OCI-M2 (cell line): ENCODE data around the gene RP2.

ENCODE experiments used
- DNase-seq: peaks from one replicate; lab custom pipeline; 2025; ENCODE audit not compliant: unreplicated experiment; lab: John Stamatoyannopoulos, UW

RP2 gene

DNA sequence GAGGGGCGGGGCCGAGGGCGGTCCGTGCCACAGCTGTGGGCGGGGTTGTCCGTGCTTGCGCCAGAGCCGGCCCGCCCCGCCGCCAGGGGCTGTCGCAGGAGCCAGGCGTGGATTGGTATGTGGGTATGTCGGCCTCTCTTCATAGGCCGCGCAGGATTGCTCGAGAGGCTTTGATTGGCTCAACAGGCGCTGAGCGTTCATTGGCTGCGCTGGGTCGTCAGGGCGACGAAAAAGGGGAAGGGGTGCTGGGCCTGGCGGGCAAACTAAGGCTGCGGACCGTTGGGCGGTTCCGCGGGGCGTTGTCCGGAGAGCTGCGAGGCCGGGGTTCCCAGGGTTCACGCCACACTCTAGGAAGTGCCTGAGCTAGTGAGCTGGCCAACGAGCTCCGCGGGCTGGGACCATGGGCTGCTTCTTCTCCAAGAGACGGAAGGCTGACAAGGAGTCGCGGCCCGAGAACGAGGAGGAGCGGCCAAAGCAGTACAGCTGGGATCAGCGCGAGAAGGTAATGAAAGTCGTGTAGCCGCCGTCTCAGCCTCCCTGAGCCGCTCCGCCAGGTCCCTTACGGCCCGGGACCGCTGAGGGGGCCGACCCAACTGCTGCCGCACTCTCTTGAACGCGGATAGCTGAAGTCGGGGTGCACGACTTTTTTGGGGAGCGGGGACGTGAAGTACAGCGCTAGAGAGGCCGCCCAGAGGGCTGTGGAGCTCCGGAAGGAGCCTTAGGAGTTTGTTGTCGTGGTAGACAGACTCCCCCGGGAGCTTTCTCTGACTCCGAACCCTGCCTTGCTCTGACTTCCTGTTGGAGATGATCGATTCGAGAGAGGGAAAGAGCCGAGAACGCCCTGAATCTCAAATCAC lies at the start of gene RP2:
Gene RP2, plus strand, starts transcription at position 343 of the 857 bp plus-strand sequence. Its CDS starts 58 bp downstream, at position 401.
- DNase-seq, result peak; percentile 77

GRCh38 chrX:46788902-46789301 lies 47.9 kb upstream of the RP2 start:
- no peak for DNase-seq

DNA sequence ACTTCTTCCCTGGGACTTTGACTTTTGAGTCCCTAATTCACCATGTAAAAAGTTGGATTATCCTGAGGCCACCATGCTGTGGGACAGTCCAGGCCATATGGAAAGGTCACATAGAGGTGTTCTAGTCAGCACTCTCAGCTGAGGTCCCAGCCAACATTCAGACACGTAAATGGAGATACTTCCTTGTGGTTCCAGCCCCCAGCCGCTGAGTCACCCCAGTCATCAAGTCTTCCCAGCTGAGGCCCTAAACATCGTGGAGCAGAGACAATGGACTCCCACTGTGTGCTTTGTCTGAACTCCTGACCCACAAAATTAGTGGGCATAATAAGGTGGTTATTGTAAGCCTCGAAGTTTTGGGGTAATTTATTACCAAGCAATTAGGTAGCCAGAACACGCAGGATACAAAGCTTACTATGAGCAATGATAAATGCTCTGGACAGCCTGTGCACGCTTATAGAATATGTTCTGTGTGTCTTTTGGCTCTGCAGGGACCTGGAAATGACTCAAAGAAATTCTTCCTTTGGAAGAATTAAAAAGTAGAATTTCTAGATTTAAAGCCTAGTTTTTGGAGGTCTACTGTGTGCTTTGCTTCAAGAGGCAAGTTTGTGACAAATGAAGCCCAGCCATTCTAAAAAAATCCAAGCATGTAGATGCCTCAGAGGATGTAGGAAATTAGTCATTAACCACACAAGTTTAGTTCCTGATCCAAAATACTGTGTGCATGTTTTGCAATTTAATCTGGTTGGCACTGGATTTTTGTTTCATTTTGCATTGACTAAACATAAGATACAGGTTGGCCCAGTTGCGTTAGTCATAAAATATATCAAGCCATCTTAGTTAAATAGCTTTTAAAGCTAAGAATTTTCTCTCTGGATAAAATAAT lies 44.7 kb upstream of the RP2 start:
- no peak for DNase-seq

DNA sequence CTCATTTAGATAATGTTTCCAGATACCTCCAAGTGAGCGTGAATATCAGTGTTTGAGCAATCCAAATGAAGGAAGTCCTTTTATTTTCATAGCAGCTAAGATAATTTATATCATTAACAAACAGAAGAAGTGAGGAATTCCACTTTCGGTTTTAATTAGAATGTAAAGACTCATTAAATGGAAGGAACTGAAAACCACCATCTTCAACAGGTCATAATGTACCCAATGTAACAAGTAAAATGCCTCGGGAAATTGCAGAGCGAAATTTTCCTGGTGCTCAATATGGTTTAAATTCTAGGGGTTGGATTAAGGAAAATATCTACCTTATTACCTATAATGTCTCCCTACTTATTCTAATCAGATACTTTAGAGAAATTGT lies 44.0 kb upstream of the RP2 start:
- no peak for DNase-seq

DNA sequence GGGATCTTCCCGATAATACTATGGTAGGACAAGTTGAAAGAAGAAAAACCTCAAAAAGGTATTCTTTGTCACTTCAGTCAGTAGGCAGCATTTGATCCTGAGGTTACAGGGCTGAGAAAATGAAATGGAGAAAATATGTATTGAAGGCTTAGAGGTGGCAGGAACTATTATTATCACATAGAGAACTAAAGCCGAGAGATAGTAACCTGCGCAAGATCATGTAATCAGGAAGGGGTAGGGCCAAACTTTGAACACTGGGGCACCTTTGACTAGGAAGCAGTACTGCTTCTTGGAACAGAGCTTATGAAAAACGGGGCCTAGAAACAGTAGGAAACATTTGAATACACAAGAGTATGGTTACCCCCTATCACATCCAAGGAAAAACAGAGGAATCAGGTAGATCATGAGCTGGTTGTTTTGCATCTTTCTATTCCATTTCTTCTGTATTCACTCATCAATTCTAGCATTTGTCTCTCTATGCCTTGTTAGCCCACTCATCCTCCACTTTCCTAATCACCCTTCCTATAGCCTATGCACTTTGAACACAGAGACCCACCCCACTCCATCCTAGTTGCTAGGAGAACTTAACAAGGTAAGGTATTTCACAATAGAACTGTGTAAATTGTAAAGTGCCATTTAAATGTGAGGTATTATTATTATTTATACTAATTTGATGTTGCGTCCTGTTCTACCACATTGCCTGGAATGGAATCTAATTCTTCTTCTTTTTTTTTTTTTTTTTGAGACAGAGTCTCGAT lies 43.3 kb upstream of the RP2 start:
- no peak for DNase-seq

DNA sequence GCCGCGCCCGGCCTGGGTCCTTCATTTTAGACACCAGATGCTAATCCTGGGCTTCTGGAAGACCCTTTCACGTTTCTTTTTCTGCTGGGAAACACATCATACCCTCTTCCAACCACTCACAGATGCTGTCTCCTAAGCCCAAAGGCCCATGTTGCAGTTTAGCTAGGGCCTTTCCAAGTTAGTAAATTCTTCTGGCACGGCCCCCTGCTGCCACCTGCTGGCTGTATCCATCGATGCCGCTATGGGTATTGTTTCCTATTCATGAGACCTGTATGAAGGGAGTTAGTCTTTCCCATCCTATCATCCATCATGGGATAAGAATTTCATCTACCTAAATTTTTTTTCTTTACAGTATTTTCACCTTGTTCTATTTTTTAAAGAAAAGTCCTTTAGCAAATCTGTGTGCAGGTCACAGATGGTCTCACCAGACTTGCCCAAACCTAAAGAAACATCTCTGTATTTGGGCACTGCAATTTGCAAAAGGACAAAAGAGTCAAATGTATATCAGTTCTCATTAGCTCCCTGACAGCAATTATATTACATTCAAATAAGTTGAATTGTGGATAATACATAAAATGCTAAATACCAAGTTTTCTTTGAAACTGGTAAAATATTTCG lies 40.2 kb upstream of the RP2 start:
- DNase-seq, result peak; percentile 35

DNA sequence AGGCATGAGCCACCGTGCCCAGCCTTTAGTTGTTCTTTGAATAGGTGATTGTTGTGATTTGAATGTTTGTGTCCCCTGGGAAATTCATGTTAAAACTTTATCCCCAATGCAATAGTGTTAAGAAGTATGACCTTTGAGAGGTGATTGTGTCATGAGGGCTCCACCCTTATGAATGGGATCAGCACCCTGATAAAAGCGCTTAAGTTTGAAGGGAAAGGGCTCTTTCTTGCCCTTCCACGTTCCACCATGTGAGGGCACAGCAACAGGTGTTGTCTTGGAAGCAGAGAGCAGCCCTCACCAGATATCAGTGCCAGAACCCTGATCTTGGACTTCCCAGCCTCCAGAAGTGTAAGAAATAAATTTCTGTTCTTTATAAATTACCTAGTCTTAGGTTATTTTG lies 33.7 kb upstream of the RP2 start:
- DNase-seq, result no peak

DNA sequence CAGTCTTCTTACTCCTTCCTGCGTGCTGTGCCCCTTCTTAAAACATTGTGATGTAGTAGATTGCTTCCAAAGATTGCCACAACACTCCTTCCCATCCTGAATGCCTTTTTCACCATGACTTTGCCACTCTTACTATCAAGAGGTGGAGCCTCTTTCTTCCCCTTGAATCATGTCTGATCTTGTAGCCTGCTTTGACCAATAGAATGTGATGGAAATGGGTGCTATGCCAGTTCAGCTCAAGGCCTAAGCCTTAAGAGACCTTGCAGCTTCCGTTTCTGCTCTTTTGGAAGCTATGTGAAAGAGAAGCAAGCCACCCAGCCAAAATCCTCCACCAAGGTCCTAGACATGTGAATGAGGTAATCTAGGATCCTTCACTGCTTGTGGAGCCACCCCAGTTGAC lies 31.6 kb upstream of the RP2 start:
- no peak for DNase-seq

DNA sequence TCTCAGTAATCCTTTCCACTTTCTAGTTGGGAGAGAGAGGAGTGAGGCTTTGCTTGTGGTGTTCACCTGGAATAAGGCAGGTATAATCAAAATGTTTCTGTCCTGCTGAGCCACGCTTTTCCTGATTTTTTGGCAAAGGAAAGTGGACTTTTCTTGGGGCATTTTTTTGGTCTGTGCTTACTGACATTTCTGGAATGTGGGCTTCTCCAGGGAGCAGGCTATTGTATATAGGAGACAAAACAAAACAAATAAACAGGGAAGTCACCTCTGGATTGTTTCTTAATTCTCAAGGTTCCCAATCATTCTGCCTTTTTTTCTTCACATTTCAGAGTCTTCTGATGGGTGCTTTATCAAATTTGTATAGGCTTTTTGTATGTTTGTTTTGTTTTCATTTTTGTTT lies 25.7 kb upstream of the RP2 start:
- no peak for DNase-seq

DNA sequence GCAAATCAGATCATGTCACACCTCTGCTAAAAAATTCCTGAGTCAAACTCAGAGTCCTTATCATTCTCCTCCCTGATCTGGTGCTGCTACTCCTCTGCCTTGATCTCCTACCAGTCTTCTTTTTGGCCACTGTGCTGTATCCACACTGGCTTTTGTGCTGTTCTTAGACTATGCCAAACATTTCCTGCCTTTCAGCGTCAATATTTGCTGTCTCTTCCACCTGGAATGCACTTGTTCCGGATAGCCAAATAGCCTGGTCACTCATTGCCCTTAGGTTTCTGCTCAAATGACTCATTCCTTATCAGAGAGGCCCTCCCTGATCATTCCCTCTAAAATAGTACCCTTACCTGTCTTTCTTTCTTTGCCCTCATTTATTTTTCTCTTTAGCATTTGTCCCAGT lies 24.4 kb upstream of the RP2 start:
- DNase-seq, result no peak

- no peak for DNase-seq
Measured at GRCh38 chrX:46814966-46815365, 21.9 kb upstream of the RP2 start.

DNA sequence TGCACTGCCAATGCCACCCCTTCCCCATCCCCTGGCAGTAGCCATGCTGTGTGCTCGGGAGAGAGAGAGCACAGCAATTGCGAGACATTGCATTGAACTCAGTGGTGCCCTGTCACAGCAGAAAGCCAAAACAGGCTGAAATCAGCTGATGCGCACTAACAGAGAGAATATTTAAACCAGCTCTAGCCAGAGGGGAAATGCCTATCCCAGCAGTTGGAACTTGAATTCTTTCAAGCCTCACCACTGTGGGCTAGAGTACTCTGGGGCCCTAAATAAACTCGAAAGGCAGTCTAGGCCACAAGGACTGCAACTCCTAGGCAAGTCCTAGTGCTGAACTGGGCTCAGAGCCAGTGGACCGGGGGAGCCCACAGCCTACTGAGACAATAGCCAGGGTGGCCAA lies 17.7 kb upstream of the RP2 start:
- DNase-seq, result no peak

- DNase-seq, result no peak
Measured at GRCh38 chrX:46820391-46821100, 16.3 kb upstream of the RP2 start.

- DNase-seq, result no peak
Measured at GRCh38 chrX:46823481-46823880, 13.4 kb upstream of the RP2 start.

DNA sequence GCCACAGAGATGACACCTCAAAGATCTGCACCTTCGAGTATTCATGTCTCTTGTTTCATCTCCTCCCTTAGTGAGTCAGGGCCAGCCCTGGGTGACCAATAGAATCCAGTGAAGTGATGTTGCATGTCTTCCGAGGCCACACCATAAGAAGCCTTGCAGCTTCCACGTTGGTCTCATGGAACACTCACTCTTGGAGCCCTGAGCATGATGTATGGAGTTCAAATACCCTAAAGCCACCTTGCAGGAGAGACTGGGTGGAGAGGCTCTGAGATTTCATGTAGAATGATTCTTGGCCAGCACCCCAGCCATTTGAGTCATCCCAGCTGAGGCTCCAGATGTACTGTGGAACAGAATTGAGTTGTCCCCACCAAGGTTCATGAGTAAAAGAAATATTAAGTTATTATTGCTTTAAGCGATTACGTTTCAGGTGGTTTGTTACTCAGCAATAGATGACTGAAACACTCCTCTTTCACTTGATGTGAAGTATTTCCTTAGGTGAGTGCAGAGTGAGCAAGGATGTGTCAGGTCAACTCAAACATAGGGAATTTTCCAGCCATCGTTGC lies 5.0 kb upstream of the RP2 start:
- DNase-seq, result no peak

GRCh38 chrX:46837558-46838485 lies 979 bp downstream of the RP2 start:
- no peak for DNase-seq

GRCh38 chrX:46838486-46838870 lies 1.6 kb downstream of the RP2 start:
- no peak for DNase-seq

DNA sequence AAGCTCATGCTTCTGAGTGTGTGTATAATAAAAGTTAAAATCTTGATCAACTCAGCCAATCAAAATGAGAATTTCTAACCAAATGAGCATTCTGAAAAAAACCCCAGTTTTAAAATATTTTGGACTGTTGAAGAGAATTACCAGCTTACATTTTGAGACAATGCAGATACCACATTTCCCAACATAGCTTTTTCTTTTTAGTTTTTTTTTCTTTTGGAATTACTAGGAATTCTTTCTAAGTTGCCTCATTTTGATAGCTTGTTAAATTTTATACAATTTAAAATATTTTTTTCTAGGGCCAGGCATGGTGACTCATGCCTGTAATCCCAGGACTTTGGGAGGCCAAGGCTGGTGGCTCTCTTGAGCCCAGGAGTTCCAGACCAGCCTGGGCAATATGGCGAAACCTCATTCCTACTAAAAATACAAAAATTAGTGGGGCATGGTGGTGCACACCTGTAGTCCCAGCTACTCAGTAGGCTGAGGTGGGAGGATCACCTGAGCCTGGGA lies 2.2 kb downstream of the RP2 start:
- no peak for DNase-seq

- no peak for DNase-seq
Measured at GRCh38 chrX:46840946-46841345, 4.1 kb downstream of the RP2 start.
